HG03565 (cell line): ENCODE results near the gene CD99L2.
"Not testable (repeated sequence)": the region's sequence is repeated elsewhere in the genome, so short reads cannot be mapped to it uniquely, and the experiment has no call there.

ENCODE experiments used
- ATAC-seq: cut with Tn5 transposase; IDR thresholded peaks from one replicate; pipeline ENCODE4 v1.9.1; 2021; ENCODE audit warnings: mild to moderate bottlenecking, moderate library complexity; ENCODE audit not compliant: unreplicated experiment

CD99L2 gene

GRCh38 chrX:150897421-150898320 is 797 bp downstream of the CD99L2 start:
- no peak for ATAC-seq

GRCh38 chrX:150896632-150897031 is 1.8 kb downstream of the CD99L2 start:
- no peak for ATAC-seq

- ATAC-seq, result no peak
Observed at GRCh38 chrX:150893936-150894335, 4.5 kb downstream of the CD99L2 start.

- no peak for ATAC-seq
Observed at GRCh38 chrX:150889131-150889530, 9.3 kb downstream of the CD99L2 start.

GRCh38 chrX:150887906-150888465 is 10.5 kb downstream of the CD99L2 start:
- ATAC-seq, result no peak

GRCh38 chrX:150887268-150887667 is 11.2 kb downstream of the CD99L2 start:
- ATAC-seq, result not testable (repeated sequence)

GRCh38 chrX:150886381-150886780 is 12.1 kb downstream of the CD99L2 start:
- ATAC-seq, result no peak

GRCh38 chrX:150880808-150881165 is 17.7 kb downstream of the CD99L2 start:
- ATAC-seq, result no peak

GRCh38 chrX:150879855-150880807 is 18.3 kb downstream of the CD99L2 start:
- ATAC-seq, result peak; percentile 82

GRCh38 chrX:150875621-150876020 is 22.8 kb downstream of the CD99L2 start:
- not testable (repeated sequence) for ATAC-seq

- ATAC-seq, result no peak
Observed at GRCh38 chrX:150874448-150874847, 24.0 kb downstream of the CD99L2 start.

- peak; percentile 47 for ATAC-seq
Observed at GRCh38 chrX:150873616-150874015, 24.9 kb downstream of the CD99L2 start.

- ATAC-seq, result no peak
Observed at GRCh38 chrX:150872773-150873336, 25.6 kb downstream of the CD99L2 start.

GRCh38 chrX:150871341-150871811 is 27.1 kb downstream of the CD99L2 start:
- ATAC-seq, result no peak

GRCh38 chrX:150870487-150871340 is 27.8 kb downstream of the CD99L2 start:
- ATAC-seq, result peak; percentile 42

- ATAC-seq, result no peak
Observed at GRCh38 chrX:150870029-150870428, 28.4 kb downstream of the CD99L2 start.

GRCh38 chrX:150869450-150869849 is 29.0 kb downstream of the CD99L2 start:
- no peak for ATAC-seq

GRCh38 chrX:150868625-150869024 is 29.8 kb downstream of the CD99L2 start:
- no peak for ATAC-seq

GRCh38 chrX:150864127-150864526 is 34.3 kb downstream of the CD99L2 start:
- ATAC-seq, result no peak

GRCh38 chrX:150863191-150863590 is 35.3 kb downstream of the CD99L2 start:
- no peak for ATAC-seq
